HepG2 (cell line): ENCODE results near the gene SLC31A2. TPM values are rescaled to one million over a fixed set of nuclear protein-coding genes. Genes with fewer than 3 reads are reported as not detected.
A peak's percentile ranks its signal among the peaks of the same experiment; 100 is the strongest.

ENCODE experiments used
- ASH2L ChIP-seq: fragments of 300-600, 200-600 bp; sonication (generic); IDR thresholded peaks from 2 replicates; pipeline ENCODE4 v1.7.0; 2017; ENCODE audit warnings: low read depth, mild to moderate bottlenecking, moderate library complexity, mixed read lengths, low read length; ENCODE audit not compliant: insufficient read length
- ATAD3A ChIP-seq: sonication (generic); formaldehyde crosslinking; IDR thresholded peaks from 2 replicates; pipeline ENCODE4 v1.4.0; 2020; ENCODE audit warnings: missing genetic modification reagents
- CENPT ChIP-seq: sonication (generic); formaldehyde crosslinking; IDR thresholded peaks from 2 replicates; pipeline ENCODE4 v1.8.0; 2022; ENCODE audit warnings: low read depth, mild to moderate bottlenecking, moderate library complexity, missing genetic modification reagents
- EED ChIP-seq: sonication (generic); formaldehyde crosslinking; IDR thresholded peaks from 2 replicates; pipeline ENCODE4 v1.5.0; 2020; ENCODE audit warnings: mild to moderate bottlenecking, missing genetic modification reagents
- HNRNPLL ChIP-seq: fragments of 200-400 bp; formaldehyde crosslinking; IDR thresholded peaks from 2 replicates; pipeline ENCODE4 v1.6.1; 2017; ENCODE audit warnings: mild to moderate bottlenecking, low read depth, low read length; ENCODE audit not compliant: poor library complexity, severe bottlenecking
- KLF13 ChIP-seq: sonication (generic); formaldehyde crosslinking; IDR thresholded peaks from 2 replicates; pipeline ENCODE4 v1.4.0; 2020; ENCODE audit warnings: mild to moderate bottlenecking, missing genetic modification reagents
- PREB ChIP-seq: sonication (generic); formaldehyde crosslinking; IDR thresholded peaks from 2 replicates; pipeline ENCODE4 v1.4.0; 2020; ENCODE audit warnings: missing genetic modification reagents
- RARG ChIP-seq: sonication (generic); formaldehyde crosslinking; IDR thresholded peaks from 2 replicates; pipeline ENCODE4 v1.4.0; 2020; ENCODE audit warnings: low read depth, mild to moderate bottlenecking, missing genetic modification reagents
- REL ChIP-seq: sonication (generic); formaldehyde crosslinking; conservative IDR thresholded peaks from 2 replicates; pipeline ENCODE4 v1.8.0; 2022; ENCODE audit warnings: mild to moderate bottlenecking, missing genetic modification reagents, moderate library complexity
- SKIL ChIP-seq: sonication (generic); formaldehyde crosslinking; IDR thresholded peaks from 2 replicates; pipeline ENCODE4 v1.8.0; 2022; ENCODE audit warnings: missing genetic modification reagents, mild to moderate bottlenecking, moderate library complexity, borderline replicate concordance
- THRA ChIP-seq: sonication (generic); formaldehyde crosslinking; IDR thresholded peaks from 2 replicates; pipeline ENCODE4 v1.4.0; 2020; ENCODE audit warnings: missing genetic modification reagents, borderline replicate concordance
- ZNF235 ChIP-seq: sonication (generic); formaldehyde crosslinking; IDR thresholded peaks from 2 replicates; pipeline ENCODE4 v1.8.1; 2023; ENCODE audit warnings: mild to moderate bottlenecking, missing genetic modification reagents, borderline replicate concordance
- ZNF512B ChIP-seq: sonication (generic); formaldehyde crosslinking; IDR thresholded peaks from 2 replicates; pipeline ENCODE4 v1.5.1; 2020; ENCODE audit warnings: missing genetic modification reagents, mild to moderate bottlenecking, borderline replicate concordance
- ZNF773 ChIP-seq: sonication (generic); formaldehyde crosslinking; IDR thresholded peaks from 2 replicates; pipeline ENCODE4 v1.4.0; 2020; ENCODE audit warnings: missing genetic modification reagents, borderline replicate concordance
- polyA plus RNA-seq, 8 experiments: library from polyadenylated mRNA; depleted of rRNA in 3 of 8; stranded (reverse) in 7 of 8; unstranded in 1 of 8; fragments of >200 nt; fragmentation: Illumina TruSeq in 4 of 8; extraction: Trizol in 4 of 8; gene quantifications; 2 replicates each; pipeline versions ENCODE4 v1.2.1 to v1.2.3, GENCODE V29; 2011 to 2016; ENCODE audit warnings: low read depth in 4 of 8, missing spikeins in 1 of 8, mixed read lengths in 1 of 8; ENCODE audit not compliant: insufficient read depth in 1 of 8
- total RNA-seq, 5 experiments: library from RNA; depleted of rRNA; stranded (reverse); fragments of >200 nt; fragmentation: Illumina TruSeq; extraction: Trizol; gene quantifications; 2 replicates each; pipeline ENCODE4 v1.2.3, GENCODE V29; 2016; ENCODE audit warnings: low read depth in 1 of 5
- TF ChIP-seq, protein P1 (sequence below): sonication (generic); formaldehyde crosslinking; IDR thresholded peaks from 2 replicates; pipeline ENCODE4 v1.5.1; 2020; ENCODE audit warnings: mild to moderate bottlenecking, missing genetic modification reagents

SLC31A2 gene
- total and polyA plus RNA-seq, 2 of the 13 experiments (the other 11 are each of a cell fraction or from before 2014, with no cell fraction given) = 9.3 to 10.2 TPM

DNA sequence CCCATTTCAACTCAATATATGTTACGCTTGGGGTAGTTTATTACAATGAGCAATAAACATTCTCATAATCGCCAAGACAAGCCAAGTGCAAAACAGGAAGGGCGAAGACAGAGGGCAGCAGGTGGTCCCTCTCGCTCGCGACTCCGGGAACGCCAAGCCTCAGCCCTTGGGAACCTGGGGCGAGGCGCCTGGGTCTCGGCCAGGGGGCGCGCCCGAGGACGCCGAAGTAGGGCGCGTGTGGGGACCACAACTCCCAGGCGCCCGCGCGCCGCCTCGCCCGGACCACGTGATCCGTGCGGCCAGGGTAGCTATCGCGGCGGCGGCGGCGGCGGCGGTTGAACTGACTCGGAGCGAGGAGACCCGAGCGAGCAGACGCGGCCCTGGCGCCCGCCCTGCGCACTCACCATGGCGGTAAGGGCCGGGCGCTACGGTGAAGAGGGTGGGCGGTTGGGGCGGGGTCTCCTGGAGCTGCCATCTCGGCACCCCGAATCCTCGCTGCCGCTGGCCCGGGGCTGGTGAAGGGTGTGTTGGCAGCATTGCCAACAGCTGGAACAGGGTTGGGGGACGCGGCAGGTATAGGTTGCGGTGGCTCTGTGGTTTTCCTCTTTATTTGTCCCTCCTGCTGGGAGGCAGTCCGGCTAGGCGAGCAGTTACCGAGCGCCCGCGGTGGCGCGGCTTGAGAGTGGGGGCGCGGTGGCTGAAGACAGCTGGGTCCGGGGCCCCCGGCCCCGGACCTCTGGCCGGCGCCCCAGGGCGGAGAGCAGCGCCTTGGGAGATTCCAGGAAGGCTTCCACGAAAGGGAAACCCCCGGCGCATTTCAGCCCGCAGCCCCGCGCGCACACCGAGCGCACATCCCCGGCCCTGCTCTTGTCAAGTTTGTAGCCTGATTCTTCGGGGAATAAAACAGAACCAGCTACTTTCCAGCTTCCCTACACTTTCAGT, at the start of gene SLC31A2 (continued):
- no peak for TF ChIP-seq ASH2L
- TF ChIP-seq CENPT (CRISPR knock-in tag) = no peak
- TF ChIP-seq, protein P1, sequence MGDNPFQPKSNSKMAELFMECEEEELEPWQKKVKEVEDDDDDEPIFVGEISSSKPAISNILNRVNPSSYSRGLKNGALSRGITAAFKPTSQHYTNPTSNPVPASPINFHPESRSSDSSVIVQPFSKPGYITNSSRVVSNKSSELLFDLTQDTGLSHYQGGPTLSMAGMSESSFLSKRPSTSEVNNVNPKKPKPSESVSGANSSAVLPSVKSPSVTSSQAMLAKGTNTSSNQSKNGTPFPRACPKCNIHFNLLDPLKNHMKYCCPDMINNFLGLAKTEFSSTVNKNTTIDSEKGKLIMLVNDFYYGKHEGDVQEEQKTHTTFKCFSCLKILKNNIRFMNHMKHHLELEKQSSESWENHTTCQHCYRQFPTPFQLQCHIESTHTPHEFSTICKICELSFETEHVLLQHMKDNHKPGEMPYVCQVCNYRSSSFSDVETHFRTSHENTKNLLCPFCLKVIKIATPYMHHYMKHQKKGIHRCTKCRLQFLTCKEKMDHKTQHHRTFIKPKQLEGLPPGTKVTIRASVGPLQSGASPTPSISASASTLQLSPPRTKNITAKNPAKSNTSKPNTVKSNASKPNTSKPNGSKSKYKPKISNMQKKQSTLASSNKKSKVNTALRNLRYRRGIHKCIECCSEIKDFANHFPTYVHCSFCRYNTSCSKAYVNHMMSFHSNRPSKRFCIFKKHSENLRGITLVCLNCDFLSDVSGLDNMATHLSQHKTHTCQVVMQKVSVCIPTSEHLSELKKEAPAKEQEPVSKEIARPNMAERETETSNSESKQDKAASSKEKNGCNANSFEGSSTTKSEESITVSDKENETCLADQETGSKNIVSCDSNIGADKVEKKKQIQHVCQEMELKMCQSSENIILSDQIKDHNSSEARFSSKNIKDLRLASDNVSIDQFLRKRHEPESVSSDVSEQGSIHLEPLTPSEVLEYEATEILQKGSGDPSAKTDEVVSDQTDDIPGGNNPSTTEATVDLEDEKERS (CRISPR knock-in tag) = no peak
- no peak for TF ChIP-seq PREB (CRISPR knock-in tag)
- TF ChIP-seq THRA (CRISPR knock-in tag) = 0 out of 2 replicates have a peak, but pooled peaks have one; percentile 49
- no peak for TF ChIP-seq EED (CRISPR knock-in tag)
- no peak for TF ChIP-seq RARG (CRISPR knock-in tag)
- no peak for TF ChIP-seq KLF13 (CRISPR knock-in tag)
- no peak for TF ChIP-seq ZNF773 (CRISPR knock-in tag)
- peak; percentile 86 for TF ChIP-seq HNRNPLL
- no peak for TF ChIP-seq ZNF235 (CRISPR knock-in tag)
- TF ChIP-seq REL = no peak
- TF ChIP-seq ATAD3A = no peak
- no peak for TF ChIP-seq SKIL (CRISPR knock-in tag)
- no peak for TF ChIP-seq ZNF512B
